Glomerular visceral epithelial cell (primary cell): Measurements from ENCODE around the gene TMX1.

Experiments used
- DNase-seq: peaks from one replicate; pipeline ENCODE4 v3.0.0-alpha.2; 2016; ENCODE audit errors: extremely low spot score

TMX1 gene

DNA sequence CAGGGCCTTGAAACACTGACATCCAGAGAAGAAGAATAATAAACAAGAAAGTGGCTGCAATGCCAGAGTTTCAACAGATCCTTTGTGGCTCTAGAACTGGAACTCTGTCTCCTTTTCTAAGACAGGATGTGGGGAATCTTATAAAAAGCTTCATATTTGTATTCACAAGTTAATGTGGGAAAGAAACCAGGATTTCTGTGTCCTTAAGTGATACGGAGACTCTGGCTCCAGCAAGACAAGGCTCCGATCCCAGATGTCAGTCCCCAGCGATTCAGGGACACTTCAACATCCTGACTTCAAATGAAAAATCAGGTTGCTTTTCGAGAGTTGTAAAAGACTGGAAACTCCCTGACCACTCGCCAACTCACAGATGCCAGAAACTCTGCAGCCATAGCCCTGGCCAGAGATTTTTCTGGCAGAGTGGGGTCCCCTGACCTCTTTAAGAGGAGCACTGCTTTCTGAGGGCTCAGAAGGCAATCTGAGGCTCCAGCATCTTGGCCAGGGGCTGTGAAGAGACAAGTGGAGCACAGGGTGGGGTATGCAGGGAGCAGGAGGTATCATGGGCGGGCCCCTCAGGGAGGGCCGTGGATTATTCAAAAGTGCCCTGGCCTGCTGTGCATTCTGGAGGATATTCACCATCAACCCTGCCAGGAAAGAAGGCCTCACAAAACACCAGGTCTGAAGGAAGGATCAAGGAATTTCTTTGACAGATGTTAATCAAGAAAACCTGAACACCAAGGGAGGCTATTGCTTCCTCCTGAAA, 53.3 kb downstream of the TMX1 start:
- DNase-seq: no peak

DNA sequence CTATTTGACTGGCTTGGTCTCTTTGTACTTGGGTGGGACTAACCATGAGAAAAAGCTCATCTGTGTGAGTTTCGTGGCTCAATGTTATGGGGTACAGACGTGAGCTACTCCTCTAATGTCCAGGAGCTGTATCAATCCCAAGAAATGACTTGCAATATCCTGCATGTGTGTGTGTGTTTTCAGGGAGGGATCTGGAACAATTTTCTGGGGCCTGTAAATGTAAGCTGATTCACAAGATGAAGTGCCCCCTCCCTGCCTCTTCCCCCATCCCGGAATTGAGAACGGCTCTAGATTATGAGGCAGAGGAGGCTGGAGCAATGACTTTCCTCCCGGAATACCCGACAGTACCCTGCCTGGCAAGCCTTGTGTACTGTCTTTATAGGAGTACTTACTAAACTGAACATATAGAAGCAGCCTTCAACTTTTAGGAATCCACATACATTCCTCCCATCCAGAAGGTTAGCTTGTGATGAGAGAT, 53.9 kb downstream of the TMX1 start:
- DNase-seq: no peak

DNA sequence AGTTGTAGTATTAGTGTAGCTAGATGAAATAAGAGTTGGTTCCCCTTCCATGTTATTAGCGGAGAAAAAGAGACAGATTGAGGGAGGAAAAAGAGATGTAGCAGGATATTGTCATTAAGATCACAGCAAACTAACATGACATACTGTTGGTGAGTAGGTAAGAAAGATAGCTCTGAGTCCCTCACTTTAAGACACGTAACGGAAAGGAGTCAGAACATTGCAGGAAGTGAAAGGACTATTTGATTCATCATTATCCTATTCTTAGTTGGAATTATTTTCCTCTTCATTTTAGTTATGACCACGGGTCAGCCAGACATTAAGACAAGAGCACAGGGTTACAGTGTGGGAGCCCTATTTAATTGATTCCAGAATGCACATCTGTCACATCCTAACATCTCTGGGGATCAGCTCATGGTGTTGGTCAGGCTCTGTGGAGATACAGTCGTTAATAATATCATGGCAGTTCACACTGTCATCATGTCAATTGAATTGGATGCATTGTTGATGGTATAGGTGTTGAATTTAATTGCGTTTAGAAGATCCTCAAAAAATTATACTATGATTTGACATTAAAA, 55.0 kb downstream of the TMX1 start:
- no peak for DNase-seq

DNA sequence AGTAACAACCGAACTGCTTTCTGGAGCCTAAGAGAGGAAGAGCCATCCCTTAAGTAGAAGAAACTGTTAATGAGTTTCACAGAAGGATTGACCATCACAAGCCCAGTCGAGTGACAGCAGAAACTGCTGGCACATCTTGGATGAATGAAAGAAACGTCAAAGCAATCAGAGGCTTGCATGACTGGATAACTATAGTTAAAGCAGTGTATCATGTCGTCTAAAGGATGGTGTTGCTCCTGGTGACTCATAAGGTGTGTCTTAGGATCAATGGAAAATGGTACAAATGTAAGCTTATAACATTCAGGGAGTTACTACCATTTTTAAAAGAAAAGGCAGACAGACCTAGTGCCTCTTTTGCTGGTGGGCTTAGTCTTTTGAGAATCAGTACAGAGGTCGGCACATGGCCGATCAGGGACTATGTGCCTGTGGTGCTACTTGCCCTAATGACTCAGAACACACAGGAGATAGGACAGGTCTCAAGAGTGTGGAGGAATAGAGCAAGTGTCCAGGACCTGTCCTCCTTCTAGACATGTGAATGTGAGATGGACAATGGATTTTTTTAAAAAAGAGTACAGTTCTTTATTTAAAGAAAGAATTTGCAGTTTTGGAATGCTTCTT, 55.7 kb downstream of the TMX1 start:
- no peak for DNase-seq

DNA sequence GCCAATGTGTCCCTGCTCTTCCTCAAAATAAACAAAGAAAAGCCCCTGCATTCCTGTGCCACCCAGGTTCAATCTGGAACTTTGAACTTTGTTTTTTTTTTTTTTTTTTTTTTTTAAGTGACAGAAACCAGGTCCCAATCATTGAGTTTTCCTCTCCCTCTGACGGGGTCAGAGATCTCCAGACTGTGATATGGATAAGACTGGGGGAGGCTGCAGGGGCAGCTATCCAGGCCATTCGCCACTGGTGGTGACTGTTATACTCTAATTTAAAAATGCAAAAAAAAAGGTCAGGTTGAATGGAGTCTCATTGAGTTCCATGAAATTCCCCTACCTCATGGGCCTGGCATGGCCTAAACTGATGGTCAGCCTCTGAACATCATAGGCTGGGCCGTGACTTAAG, 57.0 kb downstream of the TMX1 start:
- no peak for DNase-seq

DNA sequence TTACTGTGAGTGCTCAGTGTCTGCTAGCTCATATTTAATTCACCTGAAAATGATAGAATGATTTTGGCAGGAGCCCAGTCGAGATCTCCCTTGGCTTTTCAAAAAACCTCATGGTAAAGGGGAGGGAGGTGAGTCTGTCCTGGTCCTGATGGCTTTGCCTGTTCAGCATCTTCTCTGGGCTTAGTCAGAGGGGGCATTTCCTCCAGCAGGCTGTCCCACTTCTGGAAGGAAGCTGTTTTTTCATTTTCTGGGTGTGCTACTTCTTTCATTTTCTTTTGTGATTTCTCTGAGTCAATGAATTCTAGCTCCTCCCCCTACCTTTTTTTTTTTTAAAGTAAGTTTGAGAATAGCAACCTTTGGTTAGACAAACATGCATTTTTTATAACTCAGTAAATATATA, 58.8 kb downstream of the TMX1 start:
- peak; percentile 14 for DNase-seq

DNA sequence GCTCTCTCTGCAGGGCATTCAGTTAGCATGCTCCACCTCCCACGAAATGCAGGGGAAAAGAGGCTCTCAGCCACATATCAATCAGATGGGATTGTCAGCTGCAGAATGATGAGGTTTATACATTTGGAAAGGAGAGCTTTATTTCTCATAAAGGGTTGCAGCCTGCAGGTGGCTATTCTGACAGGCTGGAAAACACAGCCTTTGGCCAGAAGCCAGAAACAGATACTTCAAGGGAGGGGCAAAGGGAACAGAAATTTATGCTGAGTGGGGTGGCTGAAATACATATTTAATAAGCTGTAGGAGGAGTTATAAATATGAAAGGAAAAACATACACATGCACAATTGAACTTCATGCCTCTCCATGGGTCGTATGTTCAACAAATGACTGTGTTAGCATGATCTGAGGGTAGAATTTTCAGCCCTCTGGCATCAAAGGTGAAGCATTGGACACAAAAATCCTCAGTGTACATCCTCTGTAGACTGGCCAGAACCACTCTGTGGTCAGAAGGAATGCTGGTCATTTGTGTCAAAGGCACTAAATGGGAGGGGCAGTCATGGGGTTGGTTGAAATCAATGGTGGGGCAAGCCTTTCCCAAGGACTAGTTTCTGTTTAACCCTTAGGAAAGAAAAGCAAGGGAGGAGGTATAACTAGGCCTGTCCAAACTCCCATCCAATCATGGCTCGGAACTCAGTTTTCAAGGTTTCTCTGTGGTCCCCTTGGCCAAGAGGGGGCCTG, 62.4 kb downstream of the TMX1 start:
- DNase-seq: peak; percentile 45

DNA sequence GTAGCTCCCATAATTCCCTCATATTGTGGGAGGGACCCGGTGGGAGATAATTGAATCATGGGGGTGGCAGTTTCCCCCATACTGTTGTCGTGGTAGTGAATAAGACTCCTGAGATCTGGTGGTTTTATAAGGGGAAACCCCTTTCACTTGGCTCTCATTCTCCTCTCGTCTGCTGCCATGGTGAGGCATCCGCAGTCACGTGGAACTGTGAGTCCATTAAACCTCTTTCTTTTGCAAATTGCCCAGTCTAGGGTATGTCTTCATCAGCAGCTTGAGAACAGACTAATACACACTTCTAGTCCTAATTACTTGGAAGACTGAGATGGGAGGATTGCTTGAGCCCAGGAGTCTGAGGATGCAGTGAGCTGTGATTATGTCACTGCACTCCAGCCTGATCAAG, 64.4 kb downstream of the TMX1 start:
- peak; percentile 93 for DNase-seq

DNA sequence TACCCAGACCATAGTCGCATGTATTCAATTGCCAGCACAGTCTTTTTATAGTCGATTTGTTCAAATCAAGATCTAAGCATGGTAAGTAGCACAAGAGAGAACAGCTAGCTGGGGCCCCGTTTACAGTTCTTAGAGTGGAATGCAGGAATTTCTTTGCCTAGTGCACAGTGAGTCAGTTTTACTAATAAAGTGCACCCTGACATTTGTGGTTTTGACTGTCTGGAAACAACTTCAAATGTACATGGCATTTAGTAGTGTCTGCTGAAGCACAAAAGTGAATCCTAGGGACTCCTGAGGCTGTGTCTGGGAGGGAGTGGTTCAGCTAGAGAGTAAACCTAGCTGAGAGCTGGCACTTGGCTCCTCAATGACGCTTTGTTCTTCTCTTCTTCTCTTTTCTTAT, 64.9 kb downstream of the TMX1 start:
- peak; percentile 95 for DNase-seq

DNA sequence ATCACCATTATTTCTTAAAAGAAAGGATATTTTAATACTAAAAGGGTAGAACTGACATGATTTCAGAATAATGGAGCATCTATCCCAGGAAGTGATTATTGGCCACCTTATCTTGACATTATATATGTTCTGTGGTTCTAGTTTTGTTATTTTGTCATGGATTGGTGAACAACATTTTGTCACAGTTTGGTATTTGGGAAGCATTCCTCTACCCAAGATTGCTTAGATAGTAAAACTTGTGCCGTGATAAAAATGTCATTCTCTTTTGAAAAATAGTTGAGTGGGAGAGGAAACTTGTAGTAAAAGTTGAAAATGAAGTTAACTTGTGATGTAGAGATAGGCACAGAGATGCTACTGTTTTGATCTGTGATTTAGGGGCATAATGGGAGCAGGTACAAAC, 65.7 kb downstream of the TMX1 start:
- DNase-seq: no peak
